SK-N-SH treated with all-trans-retinoic acid at 6 μM for 48 hours (cell line): ENCODE measurements around the gene IGHMBP2.

ENCODE experiments used
- ATAC-seq: fragments of 200-7000 bp; cut with Tn5 transposase; 3 replicates; pipeline ENCODE4 v1.9.1; 2020; ENCODE audit warnings: mild to moderate bottlenecking, moderate library complexity
- ARNTL ChIP-seq: fragments of 450-650 bp; formaldehyde crosslinking; IDR thresholded peaks from 2 replicates; pipeline ENCODE4 v1.5.0; 2020; ENCODE audit warnings: low read depth, mild to moderate bottlenecking, moderate library complexity, borderline replicate concordance
- BACH2 ChIP-seq: fragments of 250-450 bp; sonication (Bioruptor Pico); IDR thresholded peaks from 2 replicates; pipeline ENCODE4 v1.9.0; 2021; ENCODE audit warnings: mild to moderate bottlenecking, borderline replicate concordance
- CSDC2 ChIP-seq: fragments of 250-450 bp; sonication (Bioruptor Pico); IDR thresholded peaks from 2 replicates; pipeline ENCODE4 v1.5.0; 2020; ENCODE audit warnings: mild to moderate bottlenecking, moderate library complexity
- ESRRG ChIP-seq: fragments of 250-450 bp; sonication (Bioruptor Pico); IDR thresholded peaks from 2 replicates; pipeline ENCODE4 v1.6.1; 2021; ENCODE audit warnings: mild to moderate bottlenecking
- GLIS3 ChIP-seq: fragments of 250-450 bp; sonication (Bioruptor Pico); IDR thresholded peaks from 2 replicates; pipeline ENCODE4 v1.5.0; 2020; ENCODE audit warnings: mild to moderate bottlenecking, moderate library complexity
- ISL1 ChIP-seq: fragments of 250-450 bp; sonication (Bioruptor Pico); IDR thresholded peaks from 2 replicates; pipeline ENCODE4 v2.1.2; 2022; ENCODE audit warnings: mild to moderate bottlenecking, moderate library complexity
- OSR1 ChIP-seq: fragments of 250-450 bp; sonication (Bioruptor Pico); IDR thresholded peaks from 2 replicates; pipeline ENCODE4 v1.8.0; 2022; ENCODE audit warnings: moderate library complexity, mild to moderate bottlenecking, inconsistent platforms
- PPARA ChIP-seq: fragments of 250-450 bp; sonication (Bioruptor Pico); IDR thresholded peaks from 2 replicates; pipeline ENCODE4 v1.5.0; 2020; ENCODE audit warnings: mild to moderate bottlenecking, borderline replicate concordance
- RARB ChIP-seq: fragments of 250-450 bp; sonication (Bioruptor Pico); IDR thresholded peaks from 2 replicates; pipeline ENCODE4 v1.8.0; 2021; ENCODE audit warnings: mild to moderate bottlenecking, moderate library complexity
- SNAI2 ChIP-seq: fragments of 250-450 bp; sonication (Bioruptor Pico); IDR thresholded peaks from 2 replicates; pipeline ENCODE4 v1.5.0; 2020; ENCODE audit warnings: mild to moderate bottlenecking, moderate library complexity
- TCF4 ChIP-seq: fragments of 250-450 bp; sonication (Bioruptor Pico); IDR thresholded peaks from 2 replicates; pipeline ENCODE4 v1.8.0; 2021; ENCODE audit warnings: mild to moderate bottlenecking, moderate library complexity, borderline replicate concordance
- TOX ChIP-seq: fragments of 250-450 bp; sonication (Bioruptor Pico); IDR thresholded peaks from 2 replicates; pipeline ENCODE4 v1.8.0; 2021; ENCODE audit warnings: mild to moderate bottlenecking, moderate library complexity, borderline replicate concordance
- ZC3H10 ChIP-seq: fragments of 250-450 bp; sonication (Bioruptor Pico); IDR thresholded peaks from 2 replicates; pipeline ENCODE4 v1.5.1; 2021; ENCODE audit warnings: mild to moderate bottlenecking, moderate library complexity
- ZFP3 ChIP-seq: fragments of 250-450 bp; sonication (Bioruptor Pico); IDR thresholded peaks from 2 replicates; pipeline ENCODE4 v1.5.0; 2020; ENCODE audit warnings: mild to moderate bottlenecking, moderate library complexity
- ZFP30 ChIP-seq: fragments of 450-650 bp; formaldehyde crosslinking; IDR thresholded peaks from 2 replicates; pipeline ENCODE4 v1.5.0; 2022; ENCODE audit warnings: mild to moderate bottlenecking, moderate library complexity
- ZNF565 ChIP-seq: fragments of 450-650 bp; formaldehyde crosslinking; conservative IDR thresholded peaks from 2 replicates; pipeline ENCODE4 v1.5.0; 2020; ENCODE audit warnings: low read depth, mild to moderate bottlenecking, moderate library complexity
- ZNF70 ChIP-seq: fragments of 450-650 bp; formaldehyde crosslinking; IDR thresholded peaks from 2 replicates; pipeline ENCODE4 v1.5.0; 2020; ENCODE audit warnings: mild to moderate bottlenecking, moderate library complexity
- ZNF8 ChIP-seq: fragments of 450-650 bp; formaldehyde crosslinking; IDR thresholded peaks from 2 replicates; pipeline ENCODE4 v1.5.0; 2020; ENCODE audit warnings: mild to moderate bottlenecking, moderate library complexity
- TF ChIP-seq, protein P1 (sequence below): fragments of 250-450 bp; sonication (Bioruptor Pico); IDR thresholded peaks from 2 replicates; pipeline ENCODE4 v1.8.0; 2021; ENCODE audit warnings: low read depth, mild to moderate bottlenecking, moderate library complexity, borderline replicate concordance
- TF ChIP-seq, protein P2 (sequence below): fragments of 250-450 bp; sonication (Bioruptor Pico); IDR thresholded peaks from 2 replicates; pipeline ENCODE4 v1.5.0; 2020; ENCODE audit warnings: mild to moderate bottlenecking, moderate library complexity
- TF ChIP-seq, protein P3 (sequence below): fragments of 250-450 bp; sonication (Bioruptor Pico); IDR thresholded peaks from 2 replicates; pipeline ENCODE4 v1.8.0; 2020; ENCODE audit warnings: mild to moderate bottlenecking, moderate library complexity, borderline replicate concordance
- TF ChIP-seq, protein P4 (sequence below): fragments of 250-450 bp; sonication (Bioruptor Pico); IDR thresholded peaks from 2 replicates; pipeline ENCODE4 v1.5.1; 2020; ENCODE audit warnings: low read depth, mild to moderate bottlenecking, moderate library complexity

IGHMBP2 gene

DNA sequence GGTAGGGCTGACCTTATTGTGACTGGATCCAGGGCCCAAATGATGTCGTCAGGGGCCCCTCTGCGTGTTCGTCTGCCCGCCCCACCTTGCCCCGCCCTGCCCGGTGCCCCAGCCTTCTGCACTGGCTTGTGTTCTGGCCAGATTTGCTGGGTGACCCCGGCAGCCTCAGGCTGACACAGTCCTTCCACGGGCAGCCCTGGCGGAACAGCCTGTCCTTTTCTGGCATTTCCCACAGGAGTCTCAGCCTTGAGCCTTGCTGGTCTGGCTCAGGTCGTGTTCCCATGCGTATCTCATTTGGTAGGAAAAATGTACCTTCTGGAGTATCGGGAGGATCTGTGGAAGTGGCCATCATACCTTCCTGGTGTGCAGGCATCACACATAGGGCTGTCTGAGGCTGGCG lies 31.0 kb downstream of the IGHMBP2 start:
- ATAC-seq, result no peak
- TF ChIP-seq ZNF565 (CRISPR knock-in tag), result no peak
- TF ChIP-seq GLIS3 (CRISPR knock-in tag), result no peak
- TF ChIP-seq, protein P1, sequence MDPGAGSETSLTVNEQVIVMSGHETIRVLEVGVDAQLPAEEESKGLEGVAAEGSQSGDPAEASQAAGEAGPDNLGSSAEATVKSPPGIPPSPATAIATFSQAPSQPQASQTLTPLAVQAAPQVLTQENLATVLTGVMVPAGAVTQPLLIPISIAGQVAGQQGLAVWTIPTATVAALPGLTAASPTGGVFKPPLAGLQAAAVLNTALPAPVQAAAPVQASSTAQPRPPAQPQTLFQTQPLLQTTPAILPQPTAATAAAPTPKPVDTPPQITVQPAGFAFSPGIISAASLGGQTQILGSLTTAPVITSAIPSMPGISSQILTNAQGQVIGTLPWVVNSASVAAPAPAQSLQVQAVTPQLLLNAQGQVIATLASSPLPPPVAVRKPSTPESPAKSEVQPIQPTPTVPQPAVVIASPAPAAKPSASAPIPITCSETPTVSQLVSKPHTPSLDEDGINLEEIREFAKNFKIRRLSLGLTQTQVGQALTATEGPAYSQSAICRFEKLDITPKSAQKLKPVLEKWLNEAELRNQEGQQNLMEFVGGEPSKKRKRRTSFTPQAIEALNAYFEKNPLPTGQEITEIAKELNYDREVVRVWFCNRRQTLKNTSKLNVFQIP (CRISPR knock-in tag), result no peak
- TF ChIP-seq, protein P2, sequence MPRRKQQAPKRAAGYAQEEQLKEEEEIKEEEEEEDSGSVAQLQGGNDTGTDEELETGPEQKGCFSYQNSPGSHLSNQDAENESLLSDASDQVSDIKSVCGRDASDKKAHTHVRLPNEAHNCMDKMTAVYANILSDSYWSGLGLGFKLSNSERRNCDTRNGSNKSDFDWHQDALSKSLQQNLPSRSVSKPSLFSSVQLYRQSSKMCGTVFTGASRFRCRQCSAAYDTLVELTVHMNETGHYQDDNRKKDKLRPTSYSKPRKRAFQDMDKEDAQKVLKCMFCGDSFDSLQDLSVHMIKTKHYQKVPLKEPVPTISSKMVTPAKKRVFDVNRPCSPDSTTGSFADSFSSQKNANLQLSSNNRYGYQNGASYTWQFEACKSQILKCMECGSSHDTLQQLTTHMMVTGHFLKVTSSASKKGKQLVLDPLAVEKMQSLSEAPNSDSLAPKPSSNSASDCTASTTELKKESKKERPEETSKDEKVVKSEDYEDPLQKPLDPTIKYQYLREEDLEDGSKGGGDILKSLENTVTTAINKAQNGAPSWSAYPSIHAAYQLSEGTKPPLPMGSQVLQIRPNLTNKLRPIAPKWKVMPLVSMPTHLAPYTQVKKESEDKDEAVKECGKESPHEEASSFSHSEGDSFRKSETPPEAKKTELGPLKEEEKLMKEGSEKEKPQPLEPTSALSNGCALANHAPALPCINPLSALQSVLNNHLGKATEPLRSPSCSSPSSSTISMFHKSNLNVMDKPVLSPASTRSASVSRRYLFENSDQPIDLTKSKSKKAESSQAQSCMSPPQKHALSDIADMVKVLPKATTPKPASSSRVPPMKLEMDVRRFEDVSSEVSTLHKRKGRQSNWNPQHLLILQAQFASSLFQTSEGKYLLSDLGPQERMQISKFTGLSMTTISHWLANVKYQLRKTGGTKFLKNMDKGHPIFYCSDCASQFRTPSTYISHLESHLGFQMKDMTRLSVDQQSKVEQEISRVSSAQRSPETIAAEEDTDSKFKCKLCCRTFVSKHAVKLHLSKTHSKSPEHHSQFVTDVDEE (CRISPR knock-in tag), result no peak
- TF ChIP-seq ARNTL (CRISPR knock-in tag), result no peak
- TF ChIP-seq CSDC2 (CRISPR knock-in tag), result no peak
- no peak for TF ChIP-seq TCF4 (CRISPR knock-in tag)
- TF ChIP-seq SNAI2, result no peak
- TF ChIP-seq TOX (CRISPR knock-in tag), result no peak
- no peak for TF ChIP-seq ZC3H10 (CRISPR knock-in tag)
- no peak for TF ChIP-seq ISL1 (CRISPR knock-in tag)
- no peak for TF ChIP-seq ZNF70 (CRISPR knock-in tag)
- TF ChIP-seq, all 23 proteins: peak for 0

DNA sequence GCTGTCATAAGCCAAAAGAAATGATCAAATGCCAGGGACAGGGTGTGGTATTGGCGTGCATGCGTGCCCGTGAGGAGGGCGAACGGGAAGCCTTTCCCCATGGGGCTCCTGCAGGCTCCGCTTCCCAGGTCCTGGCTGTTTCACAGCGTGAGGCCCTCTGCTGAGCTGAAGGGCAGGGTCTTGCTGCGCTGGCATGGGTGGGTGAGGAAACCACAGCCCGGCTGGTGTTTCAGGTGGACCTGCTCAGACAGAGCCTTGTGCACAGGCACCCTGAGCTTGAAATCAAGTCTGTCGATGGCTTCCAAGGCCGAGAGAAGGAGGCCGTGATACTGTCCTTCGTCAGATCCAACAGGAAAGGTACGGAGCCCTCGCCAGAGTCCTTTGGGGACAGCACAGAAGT lies 31.4 kb downstream of the IGHMBP2 start:
- no peak for TF ChIP-seq ZFP30
- TF ChIP-seq, protein P3, sequence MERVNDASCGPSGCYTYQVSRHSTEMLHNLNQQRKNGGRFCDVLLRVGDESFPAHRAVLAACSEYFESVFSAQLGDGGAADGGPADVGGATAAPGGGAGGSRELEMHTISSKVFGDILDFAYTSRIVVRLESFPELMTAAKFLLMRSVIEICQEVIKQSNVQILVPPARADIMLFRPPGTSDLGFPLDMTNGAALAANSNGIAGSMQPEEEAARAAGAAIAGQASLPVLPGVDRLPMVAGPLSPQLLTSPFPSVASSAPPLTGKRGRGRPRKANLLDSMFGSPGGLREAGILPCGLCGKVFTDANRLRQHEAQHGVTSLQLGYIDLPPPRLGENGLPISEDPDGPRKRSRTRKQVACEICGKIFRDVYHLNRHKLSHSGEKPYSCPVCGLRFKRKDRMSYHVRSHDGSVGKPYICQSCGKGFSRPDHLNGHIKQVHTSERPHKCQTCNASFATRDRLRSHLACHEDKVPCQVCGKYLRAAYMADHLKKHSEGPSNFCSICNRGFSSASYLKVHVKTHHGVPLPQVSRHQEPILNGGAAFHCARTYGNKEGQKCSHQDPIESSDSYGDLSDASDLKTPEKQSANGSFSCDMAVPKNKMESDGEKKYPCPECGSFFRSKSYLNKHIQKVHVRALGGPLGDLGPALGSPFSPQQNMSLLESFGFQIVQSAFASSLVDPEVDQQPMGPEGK (CRISPR knock-in tag), result no peak
- TF ChIP-seq TOX (CRISPR knock-in tag), result no peak
- no peak for TF ChIP-seq ISL1 (CRISPR knock-in tag)
- TF ChIP-seq RARB (CRISPR knock-in tag), result no peak
- TF ChIP-seq ZNF70 (CRISPR knock-in tag), result no peak
- TF ChIP-seq OSR1, result no peak
- no peak for TF ChIP-seq ARNTL (CRISPR knock-in tag)
- no peak for TF ChIP-seq CSDC2 (CRISPR knock-in tag)
- TF ChIP-seq BACH2, result no peak
- no peak for TF ChIP-seq SNAI2
- TF ChIP-seq GLIS3 (CRISPR knock-in tag), result no peak
- TF ChIP-seq TCF4 (CRISPR knock-in tag), result no peak
- no peak for TF ChIP-seq ZFP3 (CRISPR knock-in tag)
- TF ChIP-seq PPARA, result no peak
- no peak for TF ChIP-seq ESRRG (CRISPR knock-in tag)
- TF ChIP-seq, protein P4, sequence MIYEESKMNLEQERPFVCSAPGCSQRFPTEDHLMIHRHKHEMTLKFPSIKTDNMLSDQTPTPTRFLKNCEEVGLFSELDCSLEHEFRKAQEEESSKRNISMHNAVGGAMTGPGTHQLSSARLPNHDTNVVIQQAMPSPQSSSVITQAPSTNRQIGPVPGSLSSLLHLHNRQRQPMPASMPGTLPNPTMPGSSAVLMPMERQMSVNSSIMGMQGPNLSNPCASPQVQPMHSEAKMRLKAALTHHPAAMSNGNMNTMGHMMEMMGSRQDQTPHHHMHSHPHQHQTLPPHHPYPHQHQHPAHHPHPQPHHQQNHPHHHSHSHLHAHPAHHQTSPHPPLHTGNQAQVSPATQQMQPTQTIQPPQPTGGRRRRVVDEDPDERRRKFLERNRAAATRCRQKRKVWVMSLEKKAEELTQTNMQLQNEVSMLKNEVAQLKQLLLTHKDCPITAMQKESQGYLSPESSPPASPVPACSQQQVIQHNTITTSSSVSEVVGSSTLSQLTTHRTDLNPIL (CRISPR knock-in tag), result no peak
- TF ChIP-seq, protein P1 (CRISPR knock-in tag), result no peak
- no peak for TF ChIP-seq ZNF8 (CRISPR knock-in tag)
- no peak for ATAC-seq
